HFFc6 (cell line): ENCODE measurements around the gene PSMD8. TPM values are rescaled to one million over a fixed set of nuclear protein-coding genes. Genes with fewer than 3 reads are reported as not detected.

Source experiments
- DNase-seq: peaks from one replicate; pipeline ENCODE4 v3.0.0-alpha.2; 2018
- H3K27ac Mint-ChIP-seq: 2 replicates; pipeline ENCODE4 v1.8.0; 2020; ENCODE audit warnings: mild to moderate bottlenecking, mixed read lengths
- H3K27me3 Mint-ChIP-seq: 2 replicates; pipeline ENCODE4 v1.8.0; 2021; ENCODE audit warnings: mild to moderate bottlenecking, moderate library complexity, mixed read lengths; ENCODE audit not compliant: insufficient read depth
- H3K36me3 Mint-ChIP-seq: 2 replicates; pipeline ENCODE4 v1.8.0; 2021; ENCODE audit warnings: low read depth, mixed read lengths
- H3K4me1 Mint-ChIP-seq: 2 replicates; pipeline ENCODE4 v1.8.0; 2020; ENCODE audit warnings: low read depth, mixed read lengths
- H3K4me3 Mint-ChIP-seq: 2 replicates; pipeline ENCODE4 v1.8.0; 2020; ENCODE audit warnings: mild to moderate bottlenecking, moderate library complexity, mixed read lengths
- H3K9me3 Mint-ChIP-seq: 2 replicates; pipeline ENCODE4 v1.8.0; 2020; ENCODE audit warnings: mild to moderate bottlenecking, mixed read lengths
- CTCF ChIP-seq: fragments of 200-600 bp; sonication (generic); IDR thresholded peaks from 2 replicates; pipeline ENCODE4 v1.5.0; 2021; ENCODE audit warnings: antibody characterized with exemption, mild to moderate bottlenecking
- total RNA-seq, 6 experiments: library from RNA; stranded (reverse); fragmentation: NEBNext Ultra II Directional; extraction: Animal tissue kit (Norgen Biotek cat#: 25700); gene quantifications; 2 replicates in 1 of 6; 3 replicates in 5 of 6; pipeline ENCODE4 v1.2.3, GENCODE V29; 2021

PSMD8 gene
- total RNA-seq, 6 experiments from 2014 or later: 229 to 298 (median 259) TPM

DNA sequence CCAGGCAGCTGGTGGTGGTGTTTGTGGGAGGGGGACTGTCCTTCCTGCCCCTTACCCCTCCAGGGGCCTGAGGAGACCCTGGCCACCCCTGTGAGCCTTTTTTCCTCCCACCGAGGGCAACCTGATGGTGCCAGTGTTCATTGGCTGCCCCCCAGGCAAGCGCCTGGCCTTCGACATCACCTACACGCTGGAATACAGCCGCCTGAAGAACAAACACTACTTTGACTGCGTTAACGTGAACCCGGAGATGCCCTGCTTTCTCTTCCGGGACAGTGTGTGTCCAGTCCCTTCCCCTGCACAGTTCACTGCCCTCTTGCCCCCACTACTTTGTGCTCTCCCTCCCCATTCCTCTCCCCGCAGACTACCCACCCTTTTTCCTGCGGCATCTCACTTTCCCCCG lies 7.3 kb upstream of the PSMD8 start:
- Mint-ChIP-seq H3K4me3 (no peak overlapping the region), H3K9me3 (no peaks in the 10 kb centered on the region), H3K4me1 (no peaks in the 10 kb centered on the region), H3K27ac (no peak overlapping the region), H3K27me3 (peaks cover 36% of the 10 kb centered on the region), H3K36me3 (no peaks in the 10 kb centered on the region)
- DNase-seq: no peak
- no peak for TF ChIP-seq CTCF

- H3K9me3 Mint-ChIP-seq: no peaks in the 10 kb centered on the region
- no peak overlapping the region for H3K27ac Mint-ChIP-seq
- H3K27me3 Mint-ChIP-seq: peaks cover 36% of the 10 kb centered on the region
- no peak for DNase-seq
- no peak overlapping the region for H3K4me3 Mint-ChIP-seq
- TF ChIP-seq CTCF: no peak
- H3K4me1 Mint-ChIP-seq: 0 out of 2 replicates have a peak, but pooled peaks cover 4% of the 10 kb centered on the region
- H3K36me3 Mint-ChIP-seq: no peaks in the 10 kb centered on the region; the same call in 1 of the 2 replicates
Measured at GRCh38 chr19:38369584-38369983, 4.8 kb upstream of the PSMD8 start.

DNA sequence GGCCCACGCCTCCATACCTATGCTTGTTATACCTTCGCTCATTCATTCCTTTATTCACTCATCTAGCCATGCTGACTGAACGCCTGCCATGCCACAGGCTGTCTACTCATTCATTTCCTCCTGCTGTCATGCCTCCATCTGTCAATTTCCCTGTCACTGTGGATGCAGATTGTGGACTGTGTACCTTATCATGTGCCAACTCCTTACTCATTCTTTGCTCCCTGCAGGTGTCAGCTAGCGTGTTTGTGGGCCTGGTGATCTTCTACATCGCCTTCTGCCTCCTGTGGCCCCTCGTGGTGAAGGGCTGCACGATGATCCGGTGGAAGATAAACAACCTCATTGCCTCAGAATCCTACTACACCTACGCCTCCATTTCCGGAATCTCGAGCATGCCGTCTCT lies 4.1 kb upstream of the PSMD8 start:
- H3K36me3 Mint-ChIP-seq: no peaks in the 10 kb centered on the region; the same call in 1 of the 2 replicates
- H3K27me3 Mint-ChIP-seq: peaks cover 36% of the 10 kb centered on the region
- no peak for TF ChIP-seq CTCF
- DNase-seq: no peak
- no peaks in the 10 kb centered on the region for H3K9me3 Mint-ChIP-seq
- no peak overlapping the region for H3K4me3 Mint-ChIP-seq
- 0 out of 2 replicates have a peak, but pooled peaks cover 4% of the 10 kb centered on the region for H3K4me1 Mint-ChIP-seq
- no peak overlapping the region for H3K27ac Mint-ChIP-seq

DNA sequence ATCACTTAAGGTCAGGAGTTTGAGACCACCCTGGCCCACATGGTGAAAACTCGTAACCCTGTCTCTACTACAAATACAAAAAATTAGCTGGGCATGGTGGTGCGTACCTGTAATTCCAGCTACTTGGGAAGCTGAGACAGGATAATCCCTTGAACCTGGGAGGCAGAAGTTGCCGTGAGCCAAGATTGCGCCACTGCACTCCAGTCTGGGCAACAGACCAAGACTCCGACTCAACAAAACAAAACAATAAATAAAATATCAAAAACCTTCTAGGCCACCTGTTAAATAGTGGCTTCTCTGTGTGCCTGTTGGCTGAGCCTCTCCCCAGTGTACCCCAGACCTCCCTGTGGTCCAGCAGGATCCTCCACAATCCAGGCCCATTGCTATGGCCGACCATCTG lies 3.3 kb upstream of the PSMD8 start:
- H3K36me3 Mint-ChIP-seq: peaks cover 3% of the 10 kb centered on the region
- no peak for TF ChIP-seq CTCF
- peaks cover 28% of the 10 kb centered on the region for H3K27me3 Mint-ChIP-seq
- no peak overlapping the region for H3K4me3 Mint-ChIP-seq
- H3K9me3 Mint-ChIP-seq: no peaks in the 10 kb centered on the region
- DNase-seq: no peak
- no peak overlapping the region for H3K27ac Mint-ChIP-seq
- peaks cover 8% of the 10 kb centered on the region for H3K4me1 Mint-ChIP-seq

DNA sequence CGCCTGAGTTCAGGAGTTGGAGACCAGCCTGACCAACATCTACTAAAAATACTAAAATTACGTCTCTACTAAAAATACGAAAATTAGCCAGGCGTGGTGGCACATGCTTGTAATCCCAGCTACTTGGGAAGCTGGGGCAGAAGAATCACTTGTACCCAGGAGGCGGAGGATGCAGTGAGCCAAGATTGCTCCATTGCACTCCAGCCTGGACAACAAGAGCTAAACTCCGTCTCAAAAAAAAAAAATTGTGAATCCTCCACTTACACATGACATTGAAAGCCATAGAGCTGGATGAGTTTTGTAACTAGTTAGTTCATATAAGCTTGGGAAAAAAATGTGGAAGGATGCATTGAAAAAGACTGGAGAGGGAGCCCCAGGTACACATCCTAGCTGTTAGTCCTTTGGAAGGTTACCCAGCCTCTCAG lies 452 bp upstream of the PSMD8 start:
- Mint-ChIP-seq H3K27me3 (peaks cover 16% of the 10 kb centered on the region), H3K4me3 (peak overlapping the region; percentile 95), H3K36me3 (peaks cover 12% of the 10 kb centered on the region), H3K4me1 (peaks cover 20% of the 10 kb centered on the region), H3K9me3 (no peaks in the 10 kb centered on the region), H3K27ac (peak overlapping the region; percentile 97)
- no peak for TF ChIP-seq CTCF
- DNase-seq: no peak

GRCh38 chr19:38375098-38375493 lies 725 bp downstream of the PSMD8 start:
- no peak for TF ChIP-seq CTCF
- no peak for DNase-seq
- H3K27me3 Mint-ChIP-seq: peaks cover 14% of the 10 kb centered on the region

More at GRCh38 chr19:38375098-38375493, 725 bp downstream of the PSMD8 start:
- H3K36me3 Mint-ChIP-seq: peaks cover 17% of the 10 kb centered on the region
- H3K27ac Mint-ChIP-seq: peak overlapping the region; percentile 97
- no peaks in the 10 kb centered on the region for H3K9me3 Mint-ChIP-seq
- H3K4me3 Mint-ChIP-seq: peak overlapping the region; percentile 95
- H3K4me1 Mint-ChIP-seq: peaks cover 28% of the 10 kb centered on the region
